H9 (cell line): ENCODE measurements around the gene ERICH4. TPM values are rescaled to one million over a fixed set of nuclear protein-coding genes. Genes with fewer than 3 reads are reported as not detected.

Experiments used
- DNase-seq: peaks from one replicate; pipeline ENCODE4 v3.0.0-alpha.2; 2017
- H2AFZ ChIP-seq: one replicate; pipeline ENCODE4 v1.6.1; 2013; ENCODE audit warnings: mild to moderate bottlenecking, low read length, control low read depth, moderate library complexity
- H2AK5ac ChIP-seq: 2 replicates; pipeline ENCODE4 v1.6.1; 2013; ENCODE audit warnings: low read length, control low read depth, mixed read lengths; ENCODE audit not compliant: insufficient read length
- H2BK120ac ChIP-seq: one replicate; pipeline ENCODE4 v1.6.1; 2013; ENCODE audit warnings: low read depth, mild to moderate bottlenecking, low read length, control low read depth, inconsistent platforms; ENCODE audit not compliant: poor library complexity, severe bottlenecking
- H2BK12ac ChIP-seq: 2 replicates; pipeline ENCODE4 v1.6.1; 2013; ENCODE audit warnings: low read length, control low read depth, mixed read lengths, low read depth; ENCODE audit not compliant: insufficient read length
- H2BK15ac ChIP-seq: 2 replicates; pipeline ENCODE4 v1.6.1; 2013; ENCODE audit warnings: low read depth, low read length, control low read depth
- H2BK20ac ChIP-seq: one replicate; pipeline ENCODE4 v1.6.1; 2013; ENCODE audit warnings: low read depth, mild to moderate bottlenecking, low read length, control low read depth, inconsistent platforms; ENCODE audit not compliant: poor library complexity, severe bottlenecking
- H2BK5ac ChIP-seq: 2 replicates; pipeline ENCODE4 v1.6.1; 2013; ENCODE audit warnings: low read length, control low read depth, mixed read lengths; ENCODE audit not compliant: insufficient read length
- H3K14ac ChIP-seq: 2 replicates; pipeline ENCODE4 v1.6.1; 2013; ENCODE audit warnings: low read length, control low read depth; ENCODE audit not compliant: insufficient read depth
- H3K18ac ChIP-seq: 2 replicates; pipeline ENCODE4 v1.6.1; 2013; ENCODE audit warnings: low read depth, mild to moderate bottlenecking, mixed read lengths, low read length, control low read depth; ENCODE audit not compliant: insufficient read length
- H3K23ac ChIP-seq: 2 replicates; pipeline ENCODE4 v1.6.1; 2013; ENCODE audit warnings: low read length, control low read depth, mixed read lengths, low read depth; ENCODE audit not compliant: insufficient read length
- H3K23me2 ChIP-seq: 2 replicates; pipeline ENCODE4 v1.6.1; 2013; ENCODE audit warnings: low read depth, mild to moderate bottlenecking, mixed read lengths, low read length, control low read depth; ENCODE audit not compliant: insufficient read length, poor library complexity, severe bottlenecking
- H3K27ac ChIP-seq: 2 replicates; pipeline ENCODE4 v1.5.1; 2013; ENCODE audit warnings: low read length, control low read depth, mixed read lengths, low read depth; ENCODE audit not compliant: insufficient read length
- H3K27me3 ChIP-seq: 2 replicates; pipeline ENCODE4 v1.6.1; 2013; ENCODE audit warnings: low read length, control low read depth, inconsistent platforms; ENCODE audit not compliant: insufficient read depth
- H3K4ac ChIP-seq: 2 replicates; pipeline ENCODE4 v1.6.1; 2013; ENCODE audit warnings: low read depth, mild to moderate bottlenecking, control low read depth, inconsistent platforms, low read length, moderate library complexity
- H3K4me1 ChIP-seq: 2 replicates; pipeline ENCODE4 v1.6.1; 2013; ENCODE audit warnings: low read length, control low read depth, inconsistent platforms; ENCODE audit not compliant: insufficient read depth
- H3K4me2 ChIP-seq: 2 replicates; pipeline ENCODE4 v1.6.1; 2013; ENCODE audit warnings: low read length, control low read depth, mixed read lengths; ENCODE audit not compliant: insufficient read length, insufficient read depth
- H3K56ac ChIP-seq: 2 replicates; pipeline ENCODE4 v1.6.1; 2013; ENCODE audit warnings: low read depth, mild to moderate bottlenecking, mixed read lengths, low read length, control low read depth; ENCODE audit not compliant: insufficient read length
- H3K79me1 ChIP-seq: 2 replicates; pipeline ENCODE4 v1.6.1; 2013; ENCODE audit warnings: low read depth, mild to moderate bottlenecking, moderate library complexity, low read length, control low read depth, inconsistent platforms; ENCODE audit not compliant: insufficient read depth, poor library complexity, severe bottlenecking
- H3K79me2 ChIP-seq: 2 replicates; pipeline ENCODE4 v1.6.1; 2013; ENCODE audit warnings: low read length, control low read depth, inconsistent platforms; ENCODE audit not compliant: insufficient read depth
- H3K9ac ChIP-seq: 2 replicates; pipeline ENCODE4 v1.6.1; 2013; ENCODE audit warnings: low read length, control low read depth, mixed read lengths; ENCODE audit not compliant: insufficient read length; ENCODE audit errors: extremely low read depth
- H3K9me3 ChIP-seq: one replicate; pipeline ENCODE4 v1.6.1; 2013; ENCODE audit warnings: low read depth, low read length, inconsistent platforms; ENCODE audit not compliant: control insufficient read depth
- H3T11ph ChIP-seq: one replicate; pipeline ENCODE4 v1.6.1; 2013; ENCODE audit warnings: mild to moderate bottlenecking, low read length, control low read depth, inconsistent platforms
- H4K20me1 ChIP-seq: one replicate; pipeline ENCODE4 v1.6.1; 2013; ENCODE audit not compliant: control insufficient read depth, insufficient read length, insufficient read depth
- H4K5ac ChIP-seq: 2 replicates; pipeline ENCODE4 v1.6.1; 2013; ENCODE audit warnings: low read depth, mild to moderate bottlenecking, mixed read lengths, low read length, control low read depth; ENCODE audit not compliant: insufficient read length
- H4K8ac ChIP-seq: replicated peaks from 2 replicates; pipeline ENCODE4 v1.6.1; 2013; ENCODE audit warnings: low read length, control low read depth, mixed read lengths, low read depth; ENCODE audit not compliant: insufficient read length
- H4K91ac ChIP-seq: 2 replicates; pipeline ENCODE4 v1.6.1; 2013; ENCODE audit warnings: low read depth, mild to moderate bottlenecking, moderate library complexity, mixed read lengths, low read length, control low read depth; ENCODE audit not compliant: insufficient read length
- H3K27ac Mint-ChIP-seq, 3 experiments: 2 replicates in 2 of 3; 3 replicates in 1 of 3; pipeline ENCODE4 v1.8.0; 2020 to 2021; ENCODE audit warnings: mixed read lengths in 3 of 3, mild to moderate bottlenecking in 1 of 3, moderate library complexity in 1 of 3
- H3K27me3 Mint-ChIP-seq: 2 replicates; pipeline ENCODE4 v1.8.0; 2021; ENCODE audit warnings: low read depth, mild to moderate bottlenecking, moderate library complexity, mixed read lengths
- H3K36me3 Mint-ChIP-seq, 3 experiments: 2 replicates in 2 of 3; 3 replicates in 1 of 3; pipeline ENCODE4 v1.8.0; 2020 to 2021; ENCODE audit warnings: low read depth in 3 of 3, mixed read lengths in 3 of 3; ENCODE audit not compliant: insufficient read depth in 1 of 3
- H3K4me1 Mint-ChIP-seq, 2 experiments: 2 replicates each; pipeline ENCODE4 v1.8.0; 2020; ENCODE audit warnings: mixed read lengths in 2 of 2
- H3K4me3 Mint-ChIP-seq, 2 experiments: 2 replicates in 1 of 2; 3 replicates in 1 of 2; pipeline ENCODE4 v1.8.0; 2020 to 2021; ENCODE audit warnings: mild to moderate bottlenecking in 2 of 2, mixed read lengths in 2 of 2, moderate library complexity in 1 of 2
- H3K9me3 Mint-ChIP-seq, 2 experiments: 2 replicates in 1 of 2; 3 replicates in 1 of 2; pipeline ENCODE4 v1.8.0; 2020; ENCODE audit warnings: mild to moderate bottlenecking in 2 of 2, mixed read lengths in 2 of 2, moderate library complexity in 1 of 2
- WGBS: extraction: QIAGEN DNeasy Blood & Tissue Kit; methylation state at CpG from one replicate; pipeline ENCODE4 v1.1.7; 2013; ENCODE audit warnings: missing lambda C conversion rate, low lambda C conversion rate, mixed read lengths; ENCODE audit not compliant: insufficient read length; ENCODE audit errors: extremely low coverage; 5-methylcytosine and 5-hydroxymethylcytosine counted together
- total RNA-seq: library from RNA; stranded (reverse); gene quantifications from 2 replicates; pipeline ENCODE4 v1.2.1, GENCODE V29; 2021
- TF ChIP-seq, protein P1 (sequence below): fragments of 200-600 bp; sonication (generic); conservative IDR thresholded peaks from 3 replicates; pipeline ENCODE4 v1.8.0; 2021; ENCODE audit warnings: antibody characterized with exemption, mild to moderate bottlenecking

The ERICH4 gene
- total RNA-seq, 1 experiment from 2014 or later, result not detected

GRCh38 chr19:41455936-41456335 is 13.0 kb downstream of the ERICH4 start:
- H2BK5ac ChIP-seq, result no peak overlapping the region
- WGBS, result no CpG with 5 or more reads among the region's 2 CpGs
- Mint-ChIP-seq H3K27me3 (peaks cover 2% of the 10 kb centered on the region), H3K36me3 (peaks cover 0 to 13% (median 0%) of the 10 kb centered on the region in 3 experiments; a peak in 1 of 7 replicates), H3K4me1 (no peaks in the 10 kb centered on the region), H3K27ac (no peak overlapping the region), H3K9me3 (peaks cover 65 to 76% of the 10 kb centered on the region in 2 experiments), H3K4me3 (no peak overlapping the region)
- H4K20me1 ChIP-seq, result no peaks in the 10 kb centered on the region
- H3K23ac ChIP-seq, result no peak overlapping the region
- H3K27ac ChIP-seq, result no peak overlapping the region
- H4K8ac ChIP-seq, result no peak overlapping the region
- no peak overlapping the region for H3K4me2 ChIP-seq
- H2BK12ac ChIP-seq, result no peak overlapping the region
- no peak overlapping the region for H2AK5ac ChIP-seq
- H3K23me2 ChIP-seq, result no peaks in the 10 kb centered on the region
- H3K27me3 ChIP-seq, result no peaks in the 10 kb centered on the region
- no peaks in the 10 kb centered on the region for H3K9me3 ChIP-seq
- no peak for DNase-seq
- H3T11ph ChIP-seq, result no peak overlapping the region
- H3K79me1 ChIP-seq, result no peaks in the 10 kb centered on the region
- H4K91ac ChIP-seq, result no peak overlapping the region
- H3K4me1 ChIP-seq, result no peaks in the 10 kb centered on the region
- no peak overlapping the region for H2BK15ac ChIP-seq
- H2AFZ ChIP-seq, result no peak overlapping the region
- TF ChIP-seq, protein P1, sequence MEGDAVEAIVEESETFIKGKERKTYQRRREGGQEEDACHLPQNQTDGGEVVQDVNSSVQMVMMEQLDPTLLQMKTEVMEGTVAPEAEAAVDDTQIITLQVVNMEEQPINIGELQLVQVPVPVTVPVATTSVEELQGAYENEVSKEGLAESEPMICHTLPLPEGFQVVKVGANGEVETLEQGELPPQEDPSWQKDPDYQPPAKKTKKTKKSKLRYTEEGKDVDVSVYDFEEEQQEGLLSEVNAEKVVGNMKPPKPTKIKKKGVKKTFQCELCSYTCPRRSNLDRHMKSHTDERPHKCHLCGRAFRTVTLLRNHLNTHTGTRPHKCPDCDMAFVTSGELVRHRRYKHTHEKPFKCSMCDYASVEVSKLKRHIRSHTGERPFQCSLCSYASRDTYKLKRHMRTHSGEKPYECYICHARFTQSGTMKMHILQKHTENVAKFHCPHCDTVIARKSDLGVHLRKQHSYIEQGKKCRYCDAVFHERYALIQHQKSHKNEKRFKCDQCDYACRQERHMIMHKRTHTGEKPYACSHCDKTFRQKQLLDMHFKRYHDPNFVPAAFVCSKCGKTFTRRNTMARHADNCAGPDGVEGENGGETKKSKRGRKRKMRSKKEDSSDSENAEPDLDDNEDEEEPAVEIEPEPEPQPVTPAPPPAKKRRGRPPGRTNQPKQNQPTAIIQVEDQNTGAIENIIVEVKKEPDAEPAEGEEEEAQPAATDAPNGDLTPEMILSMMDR, result no peak
- H3K79me2 ChIP-seq, result no peaks in the 10 kb centered on the region
- H3K56ac ChIP-seq, result no peak overlapping the region
- no peak overlapping the region for H3K18ac ChIP-seq
- no peak overlapping the region for H4K5ac ChIP-seq
- H3K14ac ChIP-seq, result no peak overlapping the region
- no peak overlapping the region for H3K9ac ChIP-seq
- H3K4ac ChIP-seq, result no peak overlapping the region
- no peak overlapping the region for H2BK120ac ChIP-seq
- no peak overlapping the region for H2BK20ac ChIP-seq
